KOPT-K1 (cell line): ENCODE results near the gene OAT.

Experiments
- H3K27ac ChIP-seq: fragments of 200-600 bp; sonication (generic); 2 replicates; pipeline ENCODE4 v1.5.1; 2016; ENCODE audit warnings: antibody characterized with exemption, mild to moderate bottlenecking, low read depth, low read length; ENCODE audit not compliant: poor library complexity, severe bottlenecking
- H3K36me3 ChIP-seq: fragments of 200-600 bp; sonication (generic); 2 replicates; pipeline ENCODE4 v1.5.1; 2017; ENCODE audit warnings: antibody characterized with exemption, mild to moderate bottlenecking, low read length, moderate library complexity; ENCODE audit not compliant: insufficient read depth
- H3K9me3 ChIP-seq: fragments of 200-600 bp; sonication (generic); 2 replicates; pipeline ENCODE4 v1.5.1; 2017; ENCODE audit warnings: antibody characterized with exemption, low read length, mild to moderate bottlenecking; ENCODE audit not compliant: insufficient read depth, poor library complexity, severe bottlenecking

Gene OAT

GRCh38 chr10:124418726-124419501 is at the start of gene OAT:
OAT (minus strand) TSS chr10:124418923; CDS start chr10:124412171, 6,752 bp downstream.
- H3K27ac ChIP-seq, result no peak within 1 kb of the TSS
- no peaks in the 10 kb centered on the region for H3K36me3 ChIP-seq
- H3K9me3 ChIP-seq, result no peaks in the 10 kb centered on the region

- Histone ChIP-seq H3K36me3 (no peaks in the 10 kb centered on the region), H3K9me3 (no peaks in the 10 kb centered on the region), H3K27ac (no peak overlapping the region)
These were observed 48.4 kb upstream of the OAT start for GRCh38 chr10:124467165-124467564.

GRCh38 chr10:124465777-124466488 is 47.2 kb upstream of the OAT start:
- no peaks in the 10 kb centered on the region for H3K36me3 ChIP-seq
- H3K27ac ChIP-seq, result no peak overlapping the region
- no peaks in the 10 kb centered on the region for H3K9me3 ChIP-seq

DNA sequence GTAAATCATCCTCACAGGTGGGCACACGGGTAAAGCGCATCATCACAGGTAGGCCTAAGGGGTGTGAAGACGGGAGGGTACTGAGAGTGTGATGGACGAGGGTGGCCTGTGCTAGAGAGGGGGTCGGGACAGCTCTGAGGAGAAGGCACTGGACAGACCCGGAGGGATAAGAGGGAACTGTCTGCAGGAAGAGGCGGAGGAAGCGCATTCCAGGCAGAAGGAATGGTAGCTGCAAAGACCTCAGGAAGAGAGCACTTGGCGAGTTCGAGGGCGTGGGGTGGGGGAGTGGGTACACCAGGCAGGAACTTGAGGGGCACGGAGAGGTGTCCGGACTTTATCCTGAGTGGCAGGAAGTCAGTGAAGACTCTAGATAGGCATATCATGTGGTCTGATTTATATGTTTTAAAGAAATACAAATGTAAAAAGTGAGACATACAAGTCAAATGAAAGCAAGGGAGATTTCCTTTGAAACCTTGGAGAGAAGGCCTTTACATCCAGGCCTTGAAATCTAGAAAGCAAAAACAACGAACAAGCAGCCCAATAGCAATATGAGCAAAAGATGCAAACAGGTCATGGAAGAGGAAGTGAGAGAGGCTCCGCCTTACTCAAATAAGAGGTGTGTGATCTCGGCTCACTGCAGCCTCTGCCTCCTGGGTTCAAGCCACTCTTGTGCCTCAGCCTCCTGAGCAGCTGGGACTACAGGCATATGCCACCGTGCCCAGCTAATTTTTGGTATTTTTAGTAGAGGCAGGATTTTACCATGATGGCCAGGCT is 46.5 kb upstream of the OAT start:
- Histone ChIP-seq H3K36me3 (no peaks in the 10 kb centered on the region), H3K27ac (no peak overlapping the region), H3K9me3 (no peaks in the 10 kb centered on the region)

GRCh38 chr10:124464028-124464965 is 45.6 kb upstream of the OAT start:
- Histone ChIP-seq H3K9me3 (no peaks in the 10 kb centered on the region), H3K27ac (no peak overlapping the region), H3K36me3 (no peaks in the 10 kb centered on the region)

DNA sequence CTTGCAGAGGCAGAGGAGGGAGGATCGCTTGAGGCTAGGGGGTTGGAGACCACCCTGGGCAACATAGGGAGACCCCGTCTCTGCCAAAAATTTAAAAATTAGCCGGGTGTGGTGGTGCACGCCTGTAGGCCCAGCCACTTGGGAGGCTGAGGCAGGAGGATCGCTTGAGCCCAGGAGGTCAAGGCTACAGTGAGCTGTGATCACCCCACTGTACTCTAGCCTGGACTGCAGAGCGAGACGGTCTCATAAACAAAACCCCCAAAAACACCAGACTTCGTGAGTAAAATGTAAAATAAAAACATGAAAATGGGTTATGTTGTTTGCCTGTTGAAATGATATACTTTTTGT is 43.6 kb upstream of the OAT start:
- Histone ChIP-seq H3K36me3 (no peaks in the 10 kb centered on the region), H3K9me3 (no peaks in the 10 kb centered on the region), H3K27ac (peak overlapping the region; percentile 65)

GRCh38 chr10:124461642-124462347 is 43.1 kb upstream of the OAT start, which contains the start of gene LHPP:
LHPP (plus strand) TSS chr10:124461823; CDS start chr10:124461863, 40 bp downstream.
- no peaks in the 10 kb centered on the region for H3K36me3 ChIP-seq
- no peaks in the 10 kb centered on the region for H3K9me3 ChIP-seq
- H3K27ac ChIP-seq, result peak within 1 kb of the TSS; percentile 65

- no peaks in the 10 kb centered on the region for H3K9me3 ChIP-seq
- no peaks in the 10 kb centered on the region for H3K36me3 ChIP-seq
- H3K27ac ChIP-seq, result no peak overlapping the region
These were observed 41.4 kb upstream of the OAT start for GRCh38 chr10:124460144-124460543.

- Histone ChIP-seq H3K9me3 (no peaks in the 10 kb centered on the region), H3K36me3 (no peaks in the 10 kb centered on the region)
These were observed 40.7 kb upstream of the OAT start for GRCh38 chr10:124459395-124459794.

DNA sequence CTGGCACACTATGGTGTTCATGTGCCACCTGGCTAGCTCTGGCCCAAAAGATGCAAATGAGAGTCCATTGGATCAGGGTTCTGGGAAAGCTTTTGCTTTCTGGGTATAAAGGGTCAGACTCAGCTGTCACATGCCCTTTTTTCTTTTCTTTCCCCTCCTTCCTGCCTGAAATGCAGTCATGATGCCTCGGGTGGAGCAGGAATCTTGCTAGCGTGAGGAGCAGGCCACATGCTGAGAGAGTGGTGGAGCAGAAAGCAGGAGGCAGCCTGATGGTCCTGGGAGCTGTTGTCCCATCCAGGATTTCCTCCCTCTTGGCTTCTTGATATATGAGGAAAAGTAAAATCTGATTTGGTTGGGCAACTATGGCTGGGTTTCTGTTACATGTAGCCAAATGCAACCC is 40.2 kb upstream of the OAT start:
- no peaks in the 10 kb centered on the region for H3K36me3 ChIP-seq
- no peaks in the 10 kb centered on the region for H3K9me3 ChIP-seq
- no peak overlapping the region for H3K27ac ChIP-seq

More at GRCh38 chr10:124459395-124459794, 40.7 kb upstream of the OAT start:
- H3K27ac ChIP-seq, result no peak overlapping the region

GRCh38 chr10:124458473-124458872 is 39.8 kb upstream of the OAT start:
- H3K27ac ChIP-seq, result no peak overlapping the region
- H3K36me3 ChIP-seq, result no peaks in the 10 kb centered on the region
- H3K9me3 ChIP-seq, result no peaks in the 10 kb centered on the region

DNA sequence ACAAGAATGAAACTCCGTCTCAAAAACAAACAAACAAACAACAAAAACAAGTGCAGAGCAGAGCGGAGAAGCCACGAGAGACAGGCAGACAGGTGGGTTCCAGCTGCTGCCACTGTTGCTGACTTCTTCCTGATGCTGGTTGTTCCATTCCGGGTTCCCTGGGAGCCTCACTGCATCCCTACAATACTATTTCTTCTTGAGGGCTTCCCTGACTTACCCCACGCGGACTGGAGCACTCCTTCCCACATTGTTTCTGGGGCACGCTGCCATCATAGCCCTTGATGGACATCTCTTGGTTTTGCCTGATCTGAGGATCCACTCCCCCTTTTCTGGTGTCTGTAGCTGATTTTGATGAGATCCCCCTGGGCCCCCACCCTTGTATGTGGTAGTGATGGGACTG is 36.7 kb upstream of the OAT start:
- no peak overlapping the region for H3K27ac ChIP-seq

GRCh38 chr10:124453960-124454610 is 35.4 kb upstream of the OAT start:
- Histone ChIP-seq H3K27ac (no peak overlapping the region), H3K36me3 (no peaks in the 10 kb centered on the region), H3K9me3 (peaks cover 2% of the 10 kb centered on the region)

More for the DNA sequence above, 36.7 kb upstream of the OAT start:
- Histone ChIP-seq H3K9me3 (no peaks in the 10 kb centered on the region), H3K36me3 (no peaks in the 10 kb centered on the region)
